GM18526 (cell line): ENCODE data around the gene NRXN3.

ENCODE experiments used
- POLR2A ChIP-seq: IDR thresholded peaks from 3 replicates; pipeline ENCODE4 v1.6.1; 2011; ENCODE audit not compliant: insufficient read length; ENCODE audit errors: extremely low read depth

NRXN3 gene

DNA sequence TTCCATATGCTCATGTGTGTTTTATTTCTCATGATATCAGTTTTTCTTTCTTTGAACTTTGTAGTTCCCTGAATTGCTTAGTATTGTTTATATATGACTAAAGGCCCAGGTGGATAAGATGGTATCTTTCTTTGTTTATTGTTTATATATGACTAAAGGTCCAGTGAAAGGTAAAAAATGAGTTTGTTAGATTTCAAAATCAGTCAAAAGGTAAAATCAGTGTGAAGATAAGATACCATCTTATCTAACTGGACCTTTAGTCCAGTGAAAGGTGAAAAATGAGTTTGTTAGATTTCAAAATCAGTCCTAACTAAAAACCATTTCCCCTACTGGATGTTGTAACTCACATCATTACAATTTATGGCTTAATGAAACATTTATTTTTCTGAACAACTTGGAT, 1150.9 kb downstream of the NRXN3 start:
- no peak for TF ChIP-seq POLR2A

DNA sequence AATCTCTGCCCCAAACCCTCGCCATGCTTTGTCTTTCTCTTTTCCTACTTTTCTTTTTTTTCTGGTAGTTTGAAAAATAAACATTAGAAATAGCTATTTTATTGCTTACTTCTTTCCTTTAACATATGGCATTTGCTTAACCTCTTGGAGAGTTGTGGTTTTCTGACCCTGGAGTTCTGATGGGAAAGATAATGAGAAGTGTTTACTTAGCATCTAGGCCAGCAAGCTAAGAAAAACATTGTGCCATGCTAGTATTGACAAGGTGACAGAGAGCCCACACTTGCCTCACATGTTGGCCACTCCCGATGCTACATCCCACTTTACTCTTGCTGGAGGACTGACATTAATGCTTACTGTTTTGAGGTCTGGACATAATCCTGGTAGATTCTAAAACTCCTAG, 1154.9 kb downstream of the NRXN3 start:
- TF ChIP-seq POLR2A: no peak

DNA sequence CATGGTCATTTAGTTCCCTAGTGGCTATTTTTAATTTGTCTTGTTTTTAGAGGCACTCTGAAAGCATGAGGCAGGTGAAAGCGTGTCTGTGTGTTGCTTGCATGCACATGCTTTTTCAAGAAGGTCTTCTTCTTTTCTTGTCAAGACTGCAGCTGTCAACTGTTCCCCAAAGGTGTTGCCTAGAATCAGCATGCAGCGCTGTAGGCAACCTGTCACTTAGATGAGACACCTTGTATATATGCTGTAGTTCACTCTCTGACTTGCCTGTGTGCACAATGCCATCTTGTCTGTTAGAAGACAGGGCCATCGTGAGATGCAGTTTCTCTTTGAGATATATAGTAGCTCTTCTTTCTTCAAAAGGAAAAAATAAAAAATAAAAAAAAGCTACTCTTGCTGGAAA, 1155.4 kb downstream of the NRXN3 start:
- TF ChIP-seq POLR2A: no peak

DNA sequence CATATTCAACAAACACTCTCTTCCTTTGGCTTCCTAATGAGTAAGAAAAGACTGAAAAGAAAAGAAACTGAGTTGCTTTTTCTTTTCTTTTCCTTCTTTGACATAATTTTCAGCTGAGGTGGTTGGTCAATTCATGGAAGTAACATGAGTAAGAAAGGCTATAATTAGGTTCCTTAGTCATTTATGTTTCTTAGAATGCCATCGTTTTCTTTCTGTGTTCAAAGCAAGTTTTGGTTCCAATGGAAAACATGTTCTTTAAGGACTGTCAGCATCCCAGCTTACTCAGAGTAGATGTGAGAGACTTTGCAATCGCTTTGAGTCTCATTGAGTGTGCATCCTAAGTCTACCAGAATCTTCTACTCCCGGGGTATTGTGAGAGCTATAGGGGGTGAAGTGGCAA, 1158.7 kb downstream of the NRXN3 start:
- no peak for TF ChIP-seq POLR2A

DNA sequence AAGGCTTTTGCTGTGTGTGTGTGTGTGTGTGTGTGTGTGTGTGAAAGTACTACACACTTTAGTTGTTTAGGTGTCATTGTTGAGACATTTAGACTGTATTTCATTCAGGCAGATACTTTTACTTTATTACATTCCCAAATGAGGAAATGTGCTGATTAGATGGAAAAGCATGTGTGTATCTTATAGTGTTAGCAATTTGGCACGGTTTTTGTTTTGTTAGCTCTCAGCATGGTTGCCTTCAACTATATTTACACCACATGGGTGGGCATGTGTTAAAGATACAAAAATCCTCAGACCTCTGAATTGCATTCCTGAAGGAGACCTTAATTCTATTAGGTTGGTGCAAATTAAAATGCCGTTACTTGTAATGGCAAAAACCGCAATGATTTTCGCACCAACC, 1161.7 kb downstream of the NRXN3 start:
- no peak for TF ChIP-seq POLR2A

DNA sequence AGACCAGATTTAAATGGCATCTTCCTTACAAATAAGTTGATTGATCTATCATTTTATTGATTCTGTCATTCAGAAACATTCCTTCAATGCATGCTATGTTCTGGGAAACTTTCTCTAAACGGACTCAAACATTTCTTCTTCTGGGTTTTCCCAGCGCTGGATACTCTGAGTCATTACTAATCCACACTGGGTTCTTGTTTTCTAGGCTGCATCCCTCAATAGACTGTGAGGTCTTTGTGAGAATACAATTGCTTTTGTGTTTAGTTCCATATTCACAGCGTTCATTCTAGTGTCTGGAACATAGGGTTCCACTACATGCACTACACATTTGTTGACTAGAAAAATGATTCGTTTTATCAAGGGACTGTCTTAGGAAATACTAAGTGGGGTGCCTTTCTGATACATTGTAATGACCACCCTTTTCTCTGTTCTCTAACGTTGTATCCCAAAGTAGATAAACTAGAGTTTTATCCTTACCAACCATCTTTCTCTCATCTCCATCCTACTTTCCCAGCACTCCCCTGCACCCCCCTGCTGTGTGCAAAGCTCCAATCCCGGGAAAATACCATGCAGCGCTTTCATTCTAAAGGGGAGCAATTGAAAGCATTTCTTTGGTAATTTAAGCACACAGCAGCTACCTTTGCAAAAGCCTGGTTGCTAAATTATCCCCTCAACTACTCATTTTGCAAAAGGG, 1162.5 kb downstream of the NRXN3 start:
- TF ChIP-seq POLR2A: no peak

DNA sequence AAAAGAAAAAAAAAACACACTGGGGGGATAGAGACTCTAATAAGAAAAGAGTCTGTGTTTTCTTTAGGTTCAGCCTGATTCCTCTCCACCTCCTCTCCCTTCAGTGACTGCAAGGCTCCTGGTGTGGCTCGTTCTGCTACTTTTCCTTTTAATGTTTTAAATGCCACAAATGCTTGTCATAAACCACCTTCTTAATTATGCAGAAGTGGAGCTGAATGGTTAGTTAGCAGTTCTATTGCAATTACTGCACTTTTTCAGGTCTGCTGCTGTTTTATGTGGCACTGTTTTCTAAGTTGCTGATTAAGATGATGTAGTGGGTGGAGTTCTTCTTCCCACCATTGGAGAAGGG, 1163.0 kb downstream of the NRXN3 start:
- TF ChIP-seq POLR2A: no peak

DNA sequence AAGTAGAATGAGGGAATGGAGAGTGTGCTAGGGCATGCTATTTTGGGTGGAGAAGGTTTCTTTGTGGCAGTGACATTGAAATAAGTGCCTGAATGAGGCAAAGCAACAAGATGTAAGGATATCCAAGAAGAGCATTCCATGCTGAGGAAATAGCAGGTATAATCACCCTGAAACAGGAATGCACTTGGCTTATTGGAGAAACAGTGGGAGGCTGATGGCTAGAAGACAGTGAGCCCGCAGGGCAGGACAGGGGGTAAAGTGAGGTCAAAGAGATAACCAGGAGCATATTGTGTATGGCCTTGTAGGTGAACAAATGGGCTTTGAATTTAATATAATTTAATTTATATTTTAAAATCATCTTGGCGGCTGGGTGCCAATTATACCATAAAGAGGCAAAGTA, 1164.1 kb downstream of the NRXN3 start:
- TF ChIP-seq POLR2A: no peak

DNA sequence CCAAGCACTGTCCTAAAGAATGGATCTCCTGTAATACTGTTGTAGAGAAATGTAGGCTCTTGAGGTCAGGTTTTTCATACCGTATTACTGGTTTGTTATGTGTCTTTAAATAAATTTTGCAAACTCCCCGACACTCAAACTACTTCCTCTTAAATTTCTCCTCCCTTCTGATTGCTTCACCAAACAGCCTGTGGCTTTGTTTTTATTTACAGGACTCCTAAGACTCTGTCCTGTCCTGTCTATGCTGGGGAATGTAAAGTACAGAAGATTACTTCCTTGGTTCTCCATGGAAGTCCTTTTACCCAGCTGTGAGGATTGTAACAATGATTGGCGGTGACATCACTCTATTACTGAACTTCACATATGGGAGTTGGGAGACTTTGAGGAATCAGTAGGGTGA, 1167.6 kb downstream of the NRXN3 start:
- TF ChIP-seq POLR2A: no peak

DNA sequence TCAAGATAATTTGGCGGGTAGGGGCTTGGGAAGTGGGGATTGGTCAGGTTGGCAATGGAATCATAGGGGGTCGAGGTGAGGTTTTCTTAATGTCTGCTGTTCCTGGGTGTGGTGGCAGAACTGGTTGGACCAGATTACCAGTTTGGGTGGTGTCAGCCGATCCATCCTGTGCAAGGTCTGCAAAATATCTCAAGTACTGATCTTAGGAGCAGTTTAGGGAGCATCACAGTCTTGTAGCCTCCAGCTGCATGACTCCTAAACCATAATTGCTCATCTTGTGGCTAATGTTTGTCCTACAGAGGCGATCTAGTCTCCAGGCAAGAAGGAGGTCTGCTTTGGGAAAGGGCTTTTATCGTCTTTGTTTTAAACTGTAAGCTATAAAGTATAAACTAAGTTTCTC, 1172.8 kb downstream of the NRXN3 start:
- TF ChIP-seq POLR2A: no peak

DNA sequence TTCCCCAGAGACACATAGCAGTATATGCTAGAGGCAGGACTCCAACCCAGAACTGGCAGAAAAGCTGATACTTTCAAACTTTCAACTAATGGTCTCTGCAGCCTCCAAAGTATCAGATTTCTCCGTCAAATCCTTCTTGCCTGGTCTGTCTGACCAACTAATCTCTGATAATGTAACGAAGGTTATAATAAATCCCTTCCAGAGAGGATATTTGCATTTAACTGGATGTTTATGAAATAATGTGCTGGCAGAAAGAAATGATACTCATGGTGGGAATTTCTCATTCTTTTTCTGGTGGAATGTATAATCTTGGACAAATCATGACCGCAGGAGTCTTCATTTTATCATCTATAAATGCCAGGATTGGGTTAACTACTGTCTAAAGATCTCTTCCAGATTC, 1180.8 kb downstream of the NRXN3 start:
- TF ChIP-seq POLR2A: no peak

DNA sequence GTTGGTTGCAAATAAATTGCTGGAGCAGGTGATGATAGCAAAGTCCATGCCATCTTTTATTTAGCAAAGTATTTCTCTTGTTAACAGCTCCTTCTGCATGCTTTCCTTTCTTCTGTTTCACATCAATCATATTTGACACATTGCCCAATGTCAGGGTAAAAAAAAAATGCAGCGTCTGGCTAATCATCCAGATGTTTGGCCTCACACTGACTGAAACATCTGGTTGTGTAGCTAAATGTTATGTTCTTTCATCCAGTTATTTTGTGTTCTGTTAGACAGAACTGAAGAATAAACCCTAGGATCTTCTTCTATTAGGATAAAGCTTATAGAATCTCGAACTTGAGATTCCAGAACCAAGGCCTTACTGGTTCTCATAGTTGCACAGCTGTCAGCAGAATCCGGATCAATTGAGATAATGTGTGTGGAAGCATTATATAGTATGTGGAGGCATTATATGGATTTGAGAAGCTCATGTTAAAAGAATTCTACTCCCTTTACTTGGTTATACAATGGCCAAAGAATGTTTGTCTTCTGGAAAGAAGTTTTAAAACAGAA, 1182.0 kb downstream of the NRXN3 start:
- TF ChIP-seq POLR2A: no peak

DNA sequence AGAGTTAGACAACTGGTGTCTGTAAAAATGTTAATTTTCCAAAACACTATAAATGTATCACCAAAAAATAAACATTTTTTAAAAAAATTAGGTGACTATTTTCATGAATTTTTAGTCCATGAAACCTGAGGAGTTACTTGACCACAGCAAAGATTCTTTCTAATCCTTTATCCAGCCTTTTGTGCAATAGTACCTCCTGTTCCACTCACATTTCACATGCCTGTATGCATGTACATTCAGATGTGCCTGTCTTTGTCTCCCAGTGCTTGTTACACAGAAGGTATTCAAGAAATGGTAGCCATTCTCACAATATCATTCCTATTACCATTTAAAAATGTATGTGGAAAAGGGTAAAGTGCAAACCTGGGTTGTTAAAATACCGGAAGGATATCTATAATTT, 1184.2 kb downstream of the NRXN3 start:
- no peak for TF ChIP-seq POLR2A

DNA sequence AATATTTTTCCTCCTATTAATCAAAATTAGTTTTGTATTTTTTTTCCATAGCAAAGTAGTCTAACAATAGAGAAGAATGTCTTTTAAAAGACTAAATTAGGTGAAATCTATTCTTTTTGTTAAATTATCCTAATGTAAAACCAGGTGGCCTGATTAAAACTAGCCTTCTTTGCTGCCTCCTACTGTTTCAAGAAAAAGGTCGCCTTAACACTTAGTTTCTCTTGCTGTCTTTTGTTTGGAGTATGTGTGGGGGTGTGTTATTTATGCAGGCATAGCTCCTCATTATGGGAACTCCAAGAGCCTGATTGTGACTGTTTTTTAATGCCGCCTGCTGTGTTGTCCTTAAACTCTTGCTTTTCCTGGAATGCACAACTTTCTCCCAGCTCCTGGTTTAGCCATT, 1185.9 kb downstream of the NRXN3 start:
- TF ChIP-seq POLR2A: no peak

DNA sequence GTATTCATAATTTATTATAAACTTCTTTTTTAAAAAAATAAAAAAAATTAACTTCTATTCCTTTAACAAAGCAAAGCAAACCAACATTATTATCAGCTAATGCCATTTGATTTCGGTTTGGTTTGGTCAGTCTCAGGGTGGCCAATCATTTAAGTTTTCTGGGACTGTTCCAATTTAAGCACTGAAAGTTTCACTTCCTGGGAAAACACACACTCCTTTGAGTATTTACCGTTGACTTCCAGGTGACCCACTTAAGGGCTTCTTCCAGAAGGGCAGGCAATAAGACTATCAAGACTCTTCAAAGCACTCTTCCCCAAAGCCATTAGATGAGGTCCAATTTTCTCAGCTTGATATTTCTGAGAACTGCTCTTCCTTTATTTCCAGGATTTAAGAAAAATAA, 1187.1 kb downstream of the NRXN3 start:
- no peak for TF ChIP-seq POLR2A

DNA sequence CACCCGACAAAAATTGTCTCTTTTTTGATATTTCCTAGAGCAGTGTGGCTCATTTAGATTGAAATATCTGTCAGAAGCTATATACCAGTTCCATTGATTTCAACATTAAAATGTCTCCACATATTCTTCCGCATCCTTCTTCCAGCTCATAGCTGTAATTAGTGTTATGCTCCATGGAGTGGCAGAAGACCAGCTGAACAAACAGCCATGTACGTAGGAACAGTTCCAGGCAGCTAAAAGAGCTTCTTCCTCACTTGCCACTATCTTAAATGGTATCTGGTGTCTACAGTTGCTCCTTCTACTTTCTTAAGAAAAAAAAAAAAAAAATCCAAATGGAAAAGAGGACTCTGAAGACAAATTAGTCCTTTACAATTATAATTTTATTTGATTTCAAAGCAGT, 1193.1 kb downstream of the NRXN3 start:
- TF ChIP-seq POLR2A: no peak
